Measurements from ENCODE around the gene PLEKHH1.

DNA sequence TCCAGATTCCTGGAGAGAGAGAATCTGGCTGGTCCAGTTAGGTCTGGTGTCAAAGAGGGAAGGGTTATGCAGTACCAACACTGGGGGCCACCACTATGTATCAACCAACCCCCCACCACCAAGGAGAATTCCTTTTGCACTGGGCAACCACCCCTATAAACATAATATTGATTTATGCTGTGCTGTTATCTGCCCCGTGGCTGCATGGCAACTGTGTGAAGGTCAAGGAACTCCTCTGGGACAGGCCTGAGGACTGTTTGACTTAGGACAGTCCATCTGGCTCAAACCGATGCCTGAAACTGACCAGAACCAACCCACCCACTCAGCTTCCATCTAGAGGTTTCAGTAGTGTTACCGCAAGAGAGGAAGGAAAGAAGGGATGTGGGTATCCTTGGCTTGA lies 20.5 kb downstream of the PLEKHH1 start:
- TF ChIP-seq POLR2AphosphoS5 (IDR thresholded peaks at IDR 0.05; ENCODE audit: low read depth, low read length): no peak
- no peak for TF ChIP-seq POLR2A (IDR thresholded peaks at IDR 0.05; ENCODE audit: low read depth, low read length)
